Tibial nerve (tissue), 4 donors: ENCODE results near the gene CPNE6. TPM values are rescaled to one million over a fixed set of nuclear protein-coding genes. Genes with fewer than 3 reads are reported as not detected.

Experiments
- DNase-seq, 2 donors: peaks; one replicate each; pipeline ENCODE4 v3.0.0-alpha.2; 2019; ENCODE audit warnings: low spot score in 2 of 2
- H3K27ac ChIP-seq, 4 donors: fragments of 200-600 bp; sonication (generic) in 3 of 4; one replicate each; pipeline ENCODE4 v1.5.1; 2017 to 2019; ENCODE audit warnings: mild to moderate bottlenecking in 1 of 4
- H3K27me3 ChIP-seq, 2 donors: fragments of 200-600 bp; sonication (generic) in 1 of 2; one replicate each; pipeline versions ENCODE4 v1.5.1 to v1.6.0; 2017 to 2019
- H3K36me3 ChIP-seq, 3 donors: fragments of 200-600 bp; sonication (generic); one replicate each; pipeline ENCODE4 v1.5.1; 2018 to 2019
- H3K4me1 ChIP-seq, 4 donors: fragments of 200-600 bp; sonication (generic) in 3 of 4; one replicate each; pipeline ENCODE4 v1.5.1; 2017 to 2019
- H3K4me3 ChIP-seq, 4 donors: fragments of 200-600 bp; sonication (generic) in 3 of 4; one replicate each; pipeline ENCODE4 v1.5.1; 2017 to 2019; ENCODE audit warnings: mild to moderate bottlenecking in 1 of 4, moderate library complexity in 1 of 4
- H3K9me3 ChIP-seq, 4 donors: fragments of 200-600 bp; sonication (generic) in 3 of 4; one replicate each; pipeline ENCODE4 v1.5.1; 2017 to 2019
- EP300 ChIP-seq, 2 donors: sonication (generic); formaldehyde crosslinking; IDR thresholded peaks; one replicate each; pipeline ENCODE4 v1.6.1; 2017; ENCODE audit warnings: antibody characterized with exemption in 2 of 2, mild to moderate bottlenecking in 1 of 2
- POLR2A ChIP-seq, 2 donors: fragments of 450-650 bp; IDR thresholded peaks; one replicate each; pipeline ENCODE4 v1.6.1; 2017; ENCODE audit warnings: antibody characterized with exemption in 2 of 2, mild to moderate bottlenecking in 2 of 2, moderate library complexity in 2 of 2
- WGBS, 2 donors: methylation state at CpG; one replicate each; pipeline ENCODE4 v1.1.5; 2018; 5-methylcytosine and 5-hydroxymethylcytosine counted together
- total RNA-seq, 4 donors: library from RNA; depleted of rRNA; stranded (reverse); fragments of >200 nt; gene quantifications; one replicate each; pipeline ENCODE4 v1.1.0, GENCODE V29; 2016
- TF ChIP-seq, protein P1 (sequence below), 5 experiments: fragments of 200-600 bp in 3 of 5; fragments of 450-650 bp in 2 of 5; sonication (generic) in 3 of 5; IDR thresholded peaks; one replicate each; pipeline ENCODE4 v1.5.1; 2016 to 2019; ENCODE audit warnings: antibody characterized with exemption in 5 of 5, mild to moderate bottlenecking in 3 of 5, moderate library complexity in 2 of 5

Gene CPNE6
- total RNA-seq, 4 donors from 2014 or later = not detected

DNA sequence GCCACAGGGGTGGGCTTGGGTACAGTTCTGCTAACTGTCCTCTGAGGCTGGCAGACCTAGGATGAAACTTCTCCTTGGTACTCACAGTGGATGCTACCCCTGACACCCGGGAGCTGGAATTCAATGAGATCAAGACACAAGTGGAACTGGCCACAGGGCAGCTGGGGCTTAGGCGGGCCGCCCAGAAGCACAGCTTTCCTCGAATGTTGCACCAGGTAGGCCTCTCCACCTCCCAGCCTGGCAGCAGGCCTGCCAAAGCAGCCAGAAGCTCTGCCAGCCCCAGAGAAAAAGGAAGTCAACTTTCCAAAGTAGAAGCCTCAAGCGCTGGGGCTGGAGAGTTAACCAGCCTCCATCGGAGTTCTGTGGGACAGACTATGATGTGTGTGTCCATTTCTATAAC lies 45.8 kb downstream of the CPNE6 start:
- Histone ChIP-seq H3K4me3 (no peak overlapping the region), H3K27ac (no peak overlapping the region), H3K4me1 (peaks cover 4 to 19% (median 11%) of the 10 kb centered on the region in 4 donors), H3K9me3 (no peaks in the 10 kb centered on the region), H3K36me3 (peaks cover 3 to 56% (median 35%) of the 10 kb centered on the region in 3 donors), H3K27me3 (no peaks in the 10 kb centered on the region)
- WGBS, 2 donors = 96 to 99% methylated on average over 5 to 6 of the region's 6 CpGs
- TF ChIP-seq, protein P1, sequence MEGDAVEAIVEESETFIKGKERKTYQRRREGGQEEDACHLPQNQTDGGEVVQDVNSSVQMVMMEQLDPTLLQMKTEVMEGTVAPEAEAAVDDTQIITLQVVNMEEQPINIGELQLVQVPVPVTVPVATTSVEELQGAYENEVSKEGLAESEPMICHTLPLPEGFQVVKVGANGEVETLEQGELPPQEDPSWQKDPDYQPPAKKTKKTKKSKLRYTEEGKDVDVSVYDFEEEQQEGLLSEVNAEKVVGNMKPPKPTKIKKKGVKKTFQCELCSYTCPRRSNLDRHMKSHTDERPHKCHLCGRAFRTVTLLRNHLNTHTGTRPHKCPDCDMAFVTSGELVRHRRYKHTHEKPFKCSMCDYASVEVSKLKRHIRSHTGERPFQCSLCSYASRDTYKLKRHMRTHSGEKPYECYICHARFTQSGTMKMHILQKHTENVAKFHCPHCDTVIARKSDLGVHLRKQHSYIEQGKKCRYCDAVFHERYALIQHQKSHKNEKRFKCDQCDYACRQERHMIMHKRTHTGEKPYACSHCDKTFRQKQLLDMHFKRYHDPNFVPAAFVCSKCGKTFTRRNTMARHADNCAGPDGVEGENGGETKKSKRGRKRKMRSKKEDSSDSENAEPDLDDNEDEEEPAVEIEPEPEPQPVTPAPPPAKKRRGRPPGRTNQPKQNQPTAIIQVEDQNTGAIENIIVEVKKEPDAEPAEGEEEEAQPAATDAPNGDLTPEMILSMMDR (IDR thresholded peaks at IDR 0.05) = no peak
- TF ChIP-seq EP300 (IDR thresholded peaks at IDR 0.05) (no peak), POLR2A (IDR thresholded peaks at IDR 0.05) (no peak)
- no peak for DNase-seq

DNA sequence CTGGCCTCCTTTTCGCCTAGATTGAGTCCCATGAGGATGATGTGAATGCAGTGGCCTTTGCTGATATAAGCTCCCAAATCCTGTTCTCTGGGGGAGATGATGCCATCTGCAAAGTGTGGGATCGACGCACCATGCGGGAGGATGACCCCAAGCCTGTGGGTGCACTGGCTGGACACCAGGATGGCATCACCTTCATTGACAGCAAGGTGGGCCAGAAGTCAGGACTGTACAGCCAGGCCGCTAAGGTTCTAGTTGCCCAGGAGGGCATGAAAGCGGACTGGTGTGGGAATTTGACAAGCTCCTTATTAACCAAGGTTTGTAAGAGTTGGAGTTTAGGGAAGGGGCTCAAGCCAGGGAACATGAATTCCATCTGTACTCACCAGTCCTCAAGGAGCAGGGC lies 48.3 kb downstream of the CPNE6 start:
- H3K4me1 ChIP-seq = peaks cover 4 to 14% (median 11%) of the 10 kb centered on the region in 4 donors
- WGBS, 2 donors = 97% methylated on average over 6 of the region's 6 CpGs
- no peaks in the 10 kb centered on the region for H3K9me3 ChIP-seq
- no peak for DNase-seq
- TF ChIP-seq, protein P1 (IDR thresholded peaks at IDR 0.05) = no peak
- no peak for TF ChIP-seq EP300 (IDR thresholded peaks at IDR 0.05)
- peaks cover 3 to 81% (median 41%) of the 10 kb centered on the region in 3 donors for H3K36me3 ChIP-seq
- H3K4me3 ChIP-seq = no peak overlapping the region
- H3K27me3 ChIP-seq = no peaks in the 10 kb centered on the region
- no peak overlapping the region for H3K27ac ChIP-seq

DNA sequence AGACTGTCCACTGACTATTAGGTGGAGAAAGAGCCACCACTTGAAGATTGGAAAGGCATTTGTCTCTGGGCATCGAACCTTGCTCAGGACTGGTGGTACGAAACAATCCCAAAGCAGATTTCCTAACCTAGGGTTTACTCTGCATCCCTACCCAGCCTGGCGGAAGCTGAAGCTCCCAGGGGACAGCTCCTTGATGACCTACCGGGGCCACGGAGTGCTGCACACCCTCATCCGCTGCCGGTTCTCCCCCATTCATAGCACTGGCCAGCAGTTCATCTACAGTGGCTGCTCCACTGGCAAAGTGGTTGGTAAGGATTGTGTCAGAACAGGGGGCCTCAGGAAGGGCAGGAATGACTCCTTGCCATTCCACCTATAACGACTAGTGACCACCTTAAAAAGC lies 49.8 kb downstream of the CPNE6 start:
- peaks cover 0 to 5% (median 4%) of the 10 kb centered on the region in 4 donors for H3K4me1 ChIP-seq
- no peaks in the 10 kb centered on the region for H3K27me3 ChIP-seq
- H3K27ac ChIP-seq = no peak overlapping the region
- WGBS, 2 donors = 93% methylated on average over 8 of the region's 8 CpGs
- no peak overlapping the region for H3K4me3 ChIP-seq
- DNase-seq = no peak
- TF ChIP-seq, protein P1 (IDR thresholded peaks at IDR 0.05) = no peak
- no peak for TF ChIP-seq EP300 (IDR thresholded peaks at IDR 0.05)
- no peak for TF ChIP-seq POLR2A (IDR thresholded peaks at IDR 0.05)
- H3K9me3 ChIP-seq = no peaks in the 10 kb centered on the region
- peaks cover 3 to 81% (median 41%) of the 10 kb centered on the region in 3 donors for H3K36me3 ChIP-seq

DNA sequence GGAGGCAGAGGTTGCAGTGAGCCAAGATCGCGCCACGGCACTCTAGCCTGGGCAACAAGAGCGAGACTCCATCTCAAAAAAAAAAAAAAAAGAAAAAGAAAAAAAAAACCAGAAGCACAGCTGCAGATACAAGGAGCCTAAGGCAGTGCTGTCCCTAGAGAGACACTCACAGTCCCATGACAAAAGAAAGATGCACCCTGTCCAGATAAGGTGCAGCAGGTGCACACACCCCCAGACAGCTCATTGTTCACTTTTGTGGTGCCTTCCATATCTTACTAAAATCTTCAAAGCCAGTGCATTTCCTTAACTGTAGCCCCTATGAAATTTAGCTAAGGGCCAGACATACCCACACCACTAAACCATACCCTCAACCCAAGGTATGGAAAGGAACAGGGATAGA lies 51.1 kb downstream of the CPNE6 start:
- no peak for TF ChIP-seq EP300 (IDR thresholded peaks at IDR 0.05)
- TF ChIP-seq, protein P1 (IDR thresholded peaks at IDR 0.05) = no peak
- no peak for TF ChIP-seq POLR2A (IDR thresholded peaks at IDR 0.05)
- Histone ChIP-seq H3K27me3 (no peaks in the 10 kb centered on the region), H3K27ac (no peak overlapping the region), H3K4me1 (no peaks in the 10 kb centered on the region), H3K36me3 (peaks cover 3 to 73% (median 36%) of the 10 kb centered on the region in 3 donors), H3K4me3 (no peak overlapping the region), H3K9me3 (no peaks in the 10 kb centered on the region)
- 90 to 91% methylated on average over 4 of the region's 4 CpGs for WGBS, 2 donors
- DNase-seq = no peak

DNA sequence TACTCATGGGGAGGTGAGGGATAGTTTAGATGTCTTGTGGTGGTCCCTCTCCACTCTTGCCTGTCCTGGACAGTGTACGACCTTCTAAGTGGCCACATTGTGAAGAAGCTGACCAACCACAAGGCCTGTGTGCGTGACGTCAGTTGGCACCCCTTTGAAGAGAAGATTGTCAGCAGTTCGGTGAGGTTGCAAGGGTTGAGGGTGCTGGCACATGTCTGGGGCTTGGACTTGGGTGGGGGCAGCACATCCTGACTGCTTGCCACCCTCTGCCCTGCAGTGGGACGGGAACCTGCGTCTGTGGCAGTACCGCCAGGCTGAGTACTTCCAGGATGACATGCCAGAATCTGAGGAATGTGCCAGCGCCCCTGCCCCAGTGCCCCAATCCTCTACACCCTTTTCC lies 51.5 kb downstream of the CPNE6 start:
- Histone ChIP-seq H3K9me3 (no peaks in the 10 kb centered on the region), H3K4me1 (no peaks in the 10 kb centered on the region), H3K36me3 (peaks cover 3 to 68% (median 31%) of the 10 kb centered on the region in 3 donors), H3K27me3 (no peaks in the 10 kb centered on the region), H3K4me3 (no peak overlapping the region), H3K27ac (no peak overlapping the region)
- DNase-seq = no peak
- WGBS, 2 donors = 87 to 90% methylated on average over 8 of the region's 8 CpGs
- no peak for TF ChIP-seq EP300 (IDR thresholded peaks at IDR 0.05)
- TF ChIP-seq, protein P1 (IDR thresholded peaks at IDR 0.05) = no peak
- no peak for TF ChIP-seq POLR2A (IDR thresholded peaks at IDR 0.05)
